C4-2B (cell line): ENCODE measurements around the gene FAM3B.

Experiments used
- H3K27ac ChIP-seq: fragments of 450-650 bp; 2 replicates; pipeline ENCODE4 v1.5.1; 2017
- ZFX ChIP-seq: fragments of 450-650 bp; IDR thresholded peaks from 2 replicates; pipeline ENCODE4 v1.6.1; 2017
- TF ChIP-seq, protein P1 (sequence below): fragments of 450-650 bp; conservative IDR thresholded peaks from 2 replicates; pipeline ENCODE4 v1.5.1; 2017; ENCODE audit warnings: mild to moderate bottlenecking

Gene FAM3B

DNA sequence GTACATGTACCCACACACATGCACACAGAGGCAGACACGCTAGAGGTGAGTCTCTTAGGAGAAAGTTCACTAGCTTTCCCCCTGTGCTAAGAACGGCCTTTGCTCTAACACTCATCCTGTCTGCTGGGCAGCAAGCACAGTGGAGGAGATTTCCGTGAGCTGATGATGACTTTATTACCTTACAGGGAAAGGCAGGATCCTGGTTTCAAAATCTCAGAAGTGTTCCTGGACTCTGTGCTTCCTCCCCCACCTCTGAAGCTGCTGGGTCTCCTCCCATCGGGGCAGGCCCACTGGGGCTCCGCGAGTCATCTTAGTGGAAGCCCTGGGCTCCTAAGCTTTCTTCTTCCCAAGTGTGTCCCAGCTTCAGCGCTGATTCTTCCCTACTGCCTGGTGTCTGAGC lies 2.7 kb downstream of the FAM3B start:
- TF ChIP-seq, protein P1, sequence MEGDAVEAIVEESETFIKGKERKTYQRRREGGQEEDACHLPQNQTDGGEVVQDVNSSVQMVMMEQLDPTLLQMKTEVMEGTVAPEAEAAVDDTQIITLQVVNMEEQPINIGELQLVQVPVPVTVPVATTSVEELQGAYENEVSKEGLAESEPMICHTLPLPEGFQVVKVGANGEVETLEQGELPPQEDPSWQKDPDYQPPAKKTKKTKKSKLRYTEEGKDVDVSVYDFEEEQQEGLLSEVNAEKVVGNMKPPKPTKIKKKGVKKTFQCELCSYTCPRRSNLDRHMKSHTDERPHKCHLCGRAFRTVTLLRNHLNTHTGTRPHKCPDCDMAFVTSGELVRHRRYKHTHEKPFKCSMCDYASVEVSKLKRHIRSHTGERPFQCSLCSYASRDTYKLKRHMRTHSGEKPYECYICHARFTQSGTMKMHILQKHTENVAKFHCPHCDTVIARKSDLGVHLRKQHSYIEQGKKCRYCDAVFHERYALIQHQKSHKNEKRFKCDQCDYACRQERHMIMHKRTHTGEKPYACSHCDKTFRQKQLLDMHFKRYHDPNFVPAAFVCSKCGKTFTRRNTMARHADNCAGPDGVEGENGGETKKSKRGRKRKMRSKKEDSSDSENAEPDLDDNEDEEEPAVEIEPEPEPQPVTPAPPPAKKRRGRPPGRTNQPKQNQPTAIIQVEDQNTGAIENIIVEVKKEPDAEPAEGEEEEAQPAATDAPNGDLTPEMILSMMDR: no peak
- TF ChIP-seq ZFX: no peak
- no peak overlapping the region for H3K27ac ChIP-seq

GRCh38 chr21:41321211-41321907 lies 4.8 kb downstream of the FAM3B start:
- peak overlapping the region; percentile 90 for H3K27ac ChIP-seq
- no peak for TF ChIP-seq ZFX
- TF ChIP-seq, protein P1: no peak

DNA sequence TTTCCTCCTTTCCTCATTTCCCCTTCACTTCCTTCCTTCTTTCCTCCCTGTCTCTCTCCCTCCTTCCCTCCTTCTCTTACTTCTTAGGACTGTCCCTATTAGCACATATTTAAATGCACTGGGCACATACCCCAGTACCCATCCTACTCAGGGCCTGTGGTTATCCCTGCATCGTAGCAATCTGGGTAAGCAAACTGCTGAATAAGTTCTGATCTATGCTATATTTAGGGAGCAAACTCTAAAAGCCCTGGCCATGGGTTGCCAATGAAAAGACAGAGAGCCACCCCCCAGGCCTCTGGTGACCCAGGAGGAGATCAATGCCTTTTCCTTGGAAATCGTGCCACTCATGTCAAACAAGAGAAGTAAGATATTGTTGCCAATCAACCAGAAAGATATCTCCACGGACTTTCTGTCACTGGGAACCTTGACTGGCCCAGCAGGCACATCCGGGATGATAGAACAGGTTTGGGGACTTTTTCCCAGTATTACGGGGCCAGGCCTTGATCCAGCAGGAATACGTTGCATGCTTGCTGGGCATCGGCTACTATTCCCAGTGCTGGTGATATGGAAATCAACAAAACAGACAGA lies 5.4 kb downstream of the FAM3B start:
- peak overlapping the region; percentile 90 for H3K27ac ChIP-seq
- TF ChIP-seq, protein P1: no peak
- no peak for TF ChIP-seq ZFX

GRCh38 chr21:41322496-41323382 lies 6.1 kb downstream of the FAM3B start:
- peak overlapping the region; percentile 90 for H3K27ac ChIP-seq

GRCh38 chr21:41325138-41325912 lies 8.7 kb downstream of the FAM3B start:
- H3K27ac ChIP-seq: no peak overlapping the region
- TF ChIP-seq, protein P1: no peak
- TF ChIP-seq ZFX: no peak

More at GRCh38 chr21:41322496-41323382, 6.1 kb downstream of the FAM3B start:
- TF ChIP-seq, protein P1: no peak
- no peak for TF ChIP-seq ZFX

GRCh38 chr21:41326414-41327080 lies 9.9 kb downstream of the FAM3B start:
- H3K27ac ChIP-seq: no peak overlapping the region
- TF ChIP-seq ZFX: no peak
- TF ChIP-seq, protein P1: no peak
